ENCODE results near the gene LIN52. TPM values are rescaled to one million over a fixed set of nuclear protein-coding genes. Genes with fewer than 3 reads are reported as not detected.

Gene LIN52
- total and polyA plus RNA-seq, 2 of the 13 experiments (the other 11 are each of a cell fraction or from before 2014, with no cell fraction given) = 11.4 to 23.3 TPM

- H3K9me3 ChIP-seq (ENCODE audit: low read length) = no peaks in the 10 kb centered on the region
- ATAC-seq (no peak), FAIRE-seq (no peak), DNase-seq (ENCODE audit: low spot score) (no peak)
- no peaks in the 10 kb centered on the region for H3K36me3 ChIP-seq (replicated peaks in 1 of 2; ENCODE audit: control insufficient read depth in 1 of 2, insufficient read depth in 2 of 2, low read length in 2 of 2)
- H3K4me2 ChIP-seq (ENCODE audit: low read depth, low read length) = no peak overlapping the region
- H3K27ac ChIP-seq (ENCODE audit: extremely low read length, insufficient read depth, low read length) = no peak overlapping the region
- no peak overlapping the region for H2AFZ ChIP-seq (ENCODE audit: low read length)
- H3K27me3 ChIP-seq (ENCODE audit: control insufficient read depth in 1 of 2, insufficient read depth in 2 of 2, low read length in 2 of 2) = no peaks in the 10 kb centered on the region
- peaks cover 8% of the 10 kb centered on the region for H3K4me1 ChIP-seq (ENCODE audit: insufficient read depth, low read length)
- H3K9ac ChIP-seq (ENCODE audit: insufficient read depth, low read depth, low read length) = no peak overlapping the region
- in situ Hi-C loops (cut with HindIII; ENCODE audit: extremely low pct_ligation_motif_present, low pct_unique_long_range_greater_than_20kb) (loop anchor here (25.0 kb wide), 1 partner anchor 305 kb away; no protein-coding TSS in a partner anchor), intact Hi-C loops (cut with micrococcal nuclease; ENCODE audit: unreplicated experiment) (no loop called here)
- CTCF ChIA-PET (ENCODE audit: low intra/inter-chr PET ratio, low total read pairs) = no interaction called here
- no peak overlapping the region for H3K4me3 ChIP-seq (replicated peaks in 1 of 3; ENCODE audit: insufficient read depth in 1 of 3, low read depth in 2 of 3, low read length in 3 of 3)
- TF ChIP-seq ZNF18 (CRISPR knock-in tag; IDR thresholded peaks at IDR 0.05; ENCODE audit: insufficient replicate concordance) (no peak), YEATS2 (CRISPR knock-in tag; IDR thresholded peaks at IDR 0.05; ENCODE audit: borderline replicate concordance) (no peak), ZNF17 (CRISPR knock-in tag; IDR thresholded peaks at IDR 0.05) (no peak), ZNF792 (CRISPR knock-in tag; IDR thresholded peaks at IDR 0.05) (no peak), NR2C2 (CRISPR knock-in tag; IDR thresholded peaks at IDR 0.05; ENCODE audit: borderline replicate concordance) (no peak), NCOR1 (IDR thresholded peaks at IDR 0.05; ENCODE audit: borderline replicate concordance, low read length) (no peak), PREB (CRISPR knock-in tag; IDR thresholded peaks at IDR 0.05) (no peak), RARG (CRISPR knock-in tag; IDR thresholded peaks at IDR 0.05; ENCODE audit: low read depth) (no peak), ZNF569 (CRISPR knock-in tag; IDR thresholded peaks at IDR 0.05; ENCODE audit: borderline replicate concordance) (no peak), ZNF547 (CRISPR knock-in tag; IDR thresholded peaks at IDR 0.05) (no peak), ZBTB33 (CRISPR knock-in tag; IDR thresholded peaks at IDR 0.05) (no peak), E2F2 (CRISPR knock-in tag; IDR thresholded peaks at IDR 0.05; ENCODE audit: borderline replicate concordance) (no peak)
- BruUV-seq (replicated peaks) = no TSS peak
- POLR2A ChIA-PET = no interaction called here
- H4K20me1 ChIP-seq (ENCODE audit: insufficient read depth, low read length) = no peaks in the 10 kb centered on the region
- 27% methylated on average over 2 of the region's 2 CpGs for WGBS (ENCODE audit: low lambda C conversion rate)
- H3K79me2 ChIP-seq (ENCODE audit: insufficient read depth, low read length) = no peaks in the 10 kb centered on the region
These were observed 42.5 kb upstream of the LIN52 start for GRCh38 chr14:74042296-74042695.

Measured in HepG2 (cell line).